ENCODE data around the gene SERTM1. TPM values are rescaled to one million over a fixed set of nuclear protein-coding genes. Genes with fewer than 3 reads are reported as not detected.

The SERTM1 gene
- polyA plus RNA-seq (2012; ENCODE audit: insufficient read depth, insufficient read length, low read depth) = not detected

GRCh38 chr13:36673838-36674326 is at the start of gene SERTM1:
TSS of gene SERTM1 (plus strand) at chr13:36674020. CDS start at chr13:36695079, 21,059 bp downstream.
- Histone ChIP-seq H3K4me1 (no peaks in the 10 kb centered on the region; the same call in 1 of the 2 replicates), H3K9me3 (no peaks in the 10 kb centered on the region), H3K4me3 (ENCODE audit: low read depth, low read length) (peak within 1 kb of the TSS; percentile 26), H3K36me3 (no peaks in the 10 kb centered on the region), H3K27me3 (peaks cover 68% of the 10 kb centered on the region)
- peak; percentile 80 for DNase-seq
- no peak for TF ChIP-seq CTCF (IDR thresholded peaks at IDR 0.05; ENCODE audit: low read depth, low read length)

GRCh38 chr13:36628377-36629056 is 45.3 kb upstream of the SERTM1 start:
- Histone ChIP-seq H3K4me1 (no peaks in the 10 kb centered on the region), H3K4me3 (ENCODE audit: low read depth, low read length) (no peak overlapping the region), H3K9me3 (no peaks in the 10 kb centered on the region), H3K27me3 (peaks cover 2% of the 10 kb centered on the region; the same call in 1 of the 2 replicates), H3K36me3 (no peaks in the 10 kb centered on the region)
- no peak for TF ChIP-seq CTCF (IDR thresholded peaks at IDR 0.05; ENCODE audit: low read depth, low read length)
- DNase-seq = no peak

GRCh38 chr13:36629057-36629385 is 44.8 kb upstream of the SERTM1 start:
- Histone ChIP-seq H3K9me3 (no peaks in the 10 kb centered on the region), H3K4me1 (no peaks in the 10 kb centered on the region)
- no peak for DNase-seq

GRCh38 chr13:36630181-36630803 is 43.5 kb upstream of the SERTM1 start:
- TF ChIP-seq CTCF (IDR thresholded peaks at IDR 0.05; ENCODE audit: low read depth, low read length) = no peak
- H3K9me3 ChIP-seq = no peaks in the 10 kb centered on the region
- no peak for DNase-seq
- no peaks in the 10 kb centered on the region for H3K36me3 ChIP-seq
- H3K4me3 ChIP-seq (ENCODE audit: low read depth, low read length) = no peak overlapping the region
- no peaks in the 10 kb centered on the region for H3K4me1 ChIP-seq
- peaks cover 2% of the 10 kb centered on the region; the same call in 1 of the 2 replicates for H3K27me3 ChIP-seq

More at GRCh38 chr13:36629057-36629385, 44.8 kb upstream of the SERTM1 start:
- no peak for TF ChIP-seq CTCF (IDR thresholded peaks at IDR 0.05; ENCODE audit: low read depth, low read length)
- H3K27me3 ChIP-seq = peaks cover 2% of the 10 kb centered on the region; the same call in 1 of the 2 replicates
- H3K4me3 ChIP-seq (ENCODE audit: low read depth, low read length) = no peak overlapping the region
- H3K36me3 ChIP-seq = no peaks in the 10 kb centered on the region

GRCh38 chr13:36639610-36640009 is 34.2 kb upstream of the SERTM1 start:
- Histone ChIP-seq H3K4me1 (no peaks in the 10 kb centered on the region), H3K9me3 (no peaks in the 10 kb centered on the region), H3K4me3 (ENCODE audit: low read depth, low read length) (no peak overlapping the region), H3K27me3 (no peaks in the 10 kb centered on the region), H3K36me3 (no peaks in the 10 kb centered on the region)
- TF ChIP-seq CTCF (IDR thresholded peaks at IDR 0.05; ENCODE audit: low read depth, low read length) = no peak
- no peak for DNase-seq

- Histone ChIP-seq H3K9me3 (no peaks in the 10 kb centered on the region), H3K36me3 (no peaks in the 10 kb centered on the region), H3K27me3 (no peaks in the 10 kb centered on the region; the same call in 1 of the 2 replicates), H3K4me3 (ENCODE audit: low read depth, low read length) (no peak overlapping the region), H3K4me1 (no peaks in the 10 kb centered on the region)
- no peak for DNase-seq
- no peak for TF ChIP-seq CTCF (IDR thresholded peaks at IDR 0.05; ENCODE audit: low read depth, low read length)
Observed at GRCh38 chr13:36650611-36651010, 23.2 kb upstream of the SERTM1 start.

All from BE2C (cell line).